GM19240 (cell line): ENCODE results near the gene TMUB1.
A peak's percentile ranks its signal among the peaks of the same experiment; 100 is the strongest.

Experiments
- DNase-seq: peaks from one replicate; pipeline ENCODE4 v3.0.0; 2011; ENCODE audit warnings: low spot score; ENCODE audit not compliant: insufficient read length

The TMUB1 gene

GRCh38 chr7:151070574-151070960 is 12.7 kb downstream of the TMUB1 start:
- DNase-seq: no peak

GRCh38 chr7:151069841-151070573 is 13.3 kb downstream of the TMUB1 start:
- no peak for DNase-seq

GRCh38 chr7:151068069-151068773 is 15.1 kb downstream of the TMUB1 start:
- DNase-seq: no peak

- DNase-seq: no peak
Measured at GRCh38 chr7:151066273-151066974, 16.9 kb downstream of the TMUB1 start.

GRCh38 chr7:151065516-151065915 is 17.8 kb downstream of the TMUB1 start:
- no peak for DNase-seq

- no peak for DNase-seq
Measured at GRCh38 chr7:151064993-151065392, 18.3 kb downstream of the TMUB1 start.

GRCh38 chr7:151064454-151064853 is 18.8 kb downstream of the TMUB1 start:
- no peak for DNase-seq

- no peak for DNase-seq
Measured at GRCh38 chr7:151063212-151063561, 20.1 kb downstream of the TMUB1 start.

GRCh38 chr7:151062399-151063211 is 20.7 kb downstream of the TMUB1 start:
- no peak for DNase-seq

- no peak for DNase-seq
Measured at GRCh38 chr7:151062111-151062398, 21.2 kb downstream of the TMUB1 start.

- DNase-seq: no peak
Measured at GRCh38 chr7:151061213-151062110, 21.8 kb downstream of the TMUB1 start.

GRCh38 chr7:151060416-151061212 is 22.7 kb downstream of the TMUB1 start:
- no peak for DNase-seq

- DNase-seq: no peak
Measured at GRCh38 chr7:151060113-151060415, 23.2 kb downstream of the TMUB1 start.

GRCh38 chr7:151059367-151060112 is 23.8 kb downstream of the TMUB1 start, which contains the start of gene SLC4A2:
SLC4A2 (plus strand) TSS chr7:151059589; CDS start chr7:151061988, 2,399 bp downstream.
- peak; percentile 92 for DNase-seq

- DNase-seq: no peak
Measured at GRCh38 chr7:151058781-151059366, 24.4 kb downstream of the TMUB1 start.

- DNase-seq: peak; percentile 100
Measured at GRCh38 chr7:151057989-151058780, 25.1 kb downstream of the TMUB1 start.

GRCh38 chr7:151057506-151057988 is 25.7 kb downstream of the TMUB1 start, which contains the start of gene CDK5:
CDK5 (minus strand) TSS chr7:151057897; CDS start chr7:151057848, 49 bp downstream.
- DNase-seq: peak; percentile 56
